GM19351 (cell line): ENCODE measurements around the gene IGF2R.
"Not testable (repeated sequence)": the region's sequence is repeated elsewhere in the genome, so short reads cannot be mapped to it uniquely, and the experiment has no call there.

ENCODE experiments used
- ATAC-seq: cut with Tn5 transposase; IDR thresholded peaks from one replicate; pipeline ENCODE4 v1.9.1; 2021; ENCODE audit warnings: mild to moderate bottlenecking, moderate library complexity; ENCODE audit not compliant: unreplicated experiment

Gene IGF2R

GRCh38 chr6:160090442-160091239, 121.8 kb downstream of the IGF2R start:
- not testable (repeated sequence) for ATAC-seq

GRCh38 chr6:160092176-160092575, 123.3 kb downstream of the IGF2R start:
- ATAC-seq, result not testable (repeated sequence)

DNA sequence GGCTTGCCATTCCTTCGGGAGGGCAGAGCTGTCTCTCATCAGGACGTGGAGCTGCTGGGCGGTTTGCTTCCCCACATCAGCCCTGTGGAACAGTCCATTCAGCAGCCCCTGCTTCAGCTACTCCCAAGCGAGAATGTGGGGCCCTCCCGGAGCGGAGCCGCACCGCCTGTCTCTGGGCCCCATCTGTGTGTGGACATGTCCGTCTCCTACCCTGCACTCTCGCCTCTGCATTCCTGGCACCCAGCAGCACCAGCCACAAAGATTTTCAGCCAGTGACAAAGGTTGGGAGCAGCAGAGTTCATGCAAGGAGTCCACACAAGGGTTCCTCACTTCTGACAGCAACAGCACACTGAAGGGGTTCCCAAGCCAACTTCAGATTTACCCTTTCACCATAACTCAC, 123.7 kb downstream of the IGF2R start:
- no peak for ATAC-seq

GRCh38 chr6:160093061-160093460, 124.2 kb downstream of the IGF2R start:
- no peak for ATAC-seq

GRCh38 chr6:160093946-160094345, 125.1 kb downstream of the IGF2R start:
- no peak for ATAC-seq

GRCh38 chr6:160095146-160095845, 126.4 kb downstream of the IGF2R start:
- no peak for ATAC-seq

- no peak for ATAC-seq
Observed at GRCh38 chr6:160101277-160102205, 132.7 kb downstream of the IGF2R start.

DNA sequence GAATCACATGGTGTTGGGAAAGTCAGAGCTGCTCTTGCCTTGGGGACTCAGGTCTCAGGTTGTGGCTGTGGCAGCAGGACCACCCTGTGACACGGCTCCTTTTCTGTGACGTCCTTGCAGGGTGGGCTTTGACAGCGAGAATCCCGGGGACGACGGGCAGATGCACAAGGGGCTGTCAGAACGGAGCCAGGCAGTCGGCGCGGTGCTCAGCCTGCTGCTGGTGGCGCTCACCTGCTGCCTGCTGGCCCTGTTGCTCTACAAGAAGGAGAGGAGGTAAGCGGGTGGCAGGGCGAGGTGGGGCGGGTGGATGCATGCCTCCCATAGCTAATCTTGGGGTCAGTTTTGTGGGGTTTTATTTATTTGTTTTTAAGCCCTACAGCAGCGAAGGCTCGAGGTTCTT, 133.5 kb downstream of the IGF2R start:
- no peak for ATAC-seq

- peak; percentile 72 for ATAC-seq
Observed at GRCh38 chr6:160102956-160103824, 134.3 kb downstream of the IGF2R start.

- no peak for ATAC-seq
Observed at GRCh38 chr6:160103825-160104100, 134.9 kb downstream of the IGF2R start.

DNA sequence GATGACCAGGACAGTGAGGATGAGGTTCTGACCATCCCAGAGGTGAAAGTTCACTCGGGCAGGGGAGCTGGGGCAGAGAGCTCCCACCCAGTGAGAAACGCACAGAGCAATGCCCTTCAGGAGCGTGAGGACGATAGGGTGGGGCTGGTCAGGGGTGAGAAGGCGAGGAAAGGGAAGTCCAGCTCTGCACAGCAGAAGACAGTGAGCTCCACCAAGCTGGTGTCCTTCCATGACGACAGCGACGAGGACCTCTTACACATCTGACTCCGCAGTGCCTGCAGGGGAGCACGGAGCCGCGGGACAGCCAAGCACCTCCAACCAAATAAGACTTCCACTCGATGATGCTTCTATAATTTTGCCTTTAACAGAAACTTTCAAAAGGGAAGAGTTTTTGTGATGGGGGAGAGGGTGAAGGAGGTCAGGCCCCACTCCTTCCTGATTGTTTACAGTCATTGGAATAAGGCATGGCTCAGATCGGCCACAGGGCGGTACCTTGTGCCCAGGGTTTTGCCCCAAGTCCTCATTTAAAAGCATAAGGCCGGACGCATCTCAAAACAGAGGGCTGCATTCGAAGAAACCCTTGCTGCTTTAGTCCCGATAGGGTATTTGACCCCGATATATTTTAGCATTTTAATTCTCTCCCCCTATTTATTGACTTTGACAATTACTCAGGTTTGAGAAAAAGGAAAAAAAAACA, 136.1 kb downstream of the IGF2R start:
- no peak for ATAC-seq

DNA sequence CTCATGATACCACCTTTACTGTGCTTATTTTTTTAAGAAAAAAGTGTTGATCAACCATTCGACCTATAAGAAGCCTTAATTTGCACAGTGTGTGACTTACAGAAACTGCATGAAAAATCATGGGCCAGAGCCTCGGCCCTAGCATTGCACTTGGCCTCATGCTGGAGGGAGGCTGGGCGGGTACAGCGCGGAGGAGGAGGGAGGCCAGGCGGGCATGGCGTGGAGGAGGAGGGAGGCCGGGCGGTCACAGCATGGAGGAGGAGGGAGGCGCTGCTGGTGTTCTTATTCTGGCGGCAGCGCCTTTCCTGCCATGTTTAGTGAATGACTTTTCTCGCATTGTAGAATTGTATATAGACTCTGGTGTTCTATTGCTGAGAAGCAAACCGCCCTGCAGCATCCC, 137.1 kb downstream of the IGF2R start:
- no peak for ATAC-seq

DNA sequence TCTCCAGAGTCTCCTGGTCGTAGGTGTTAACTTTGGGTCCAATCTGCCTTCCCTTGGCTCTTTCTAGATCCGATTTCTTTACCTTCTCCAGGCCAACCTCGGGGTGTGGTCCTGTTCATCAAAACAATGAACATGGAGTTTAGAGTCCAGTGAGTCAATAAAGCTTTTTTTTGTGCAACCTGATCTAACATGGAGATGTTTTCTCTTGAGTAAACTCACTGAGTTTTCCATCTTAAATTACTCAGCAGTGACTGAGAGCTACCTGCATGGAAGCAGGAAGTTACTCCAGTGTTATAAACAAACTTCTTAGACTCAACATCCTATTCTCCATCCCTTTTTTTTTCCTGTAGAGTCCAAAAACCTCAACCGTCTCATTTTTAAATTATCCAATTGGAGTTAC, 137.8 kb downstream of the IGF2R start:
- no peak for ATAC-seq

DNA sequence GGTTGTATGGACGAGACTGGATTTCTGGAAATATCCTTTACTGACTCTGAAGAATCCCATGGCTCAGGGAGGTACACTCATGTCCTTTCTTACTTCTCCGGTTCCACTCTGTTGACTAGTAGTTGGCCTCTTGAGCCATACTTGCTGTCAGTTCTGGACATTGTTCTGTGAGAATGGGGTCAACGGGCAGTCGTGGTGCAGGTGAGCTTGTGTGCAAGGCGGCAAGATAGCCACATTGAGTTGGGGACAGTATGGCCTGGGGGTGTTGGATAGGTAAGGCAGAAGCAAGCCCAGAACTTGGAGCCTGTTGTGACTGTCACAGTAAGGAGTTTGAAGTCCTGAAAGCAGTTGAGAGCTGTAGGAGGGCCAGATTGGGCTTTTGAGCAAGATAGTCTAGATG, 139.2 kb downstream of the IGF2R start:
- no peak for ATAC-seq

DNA sequence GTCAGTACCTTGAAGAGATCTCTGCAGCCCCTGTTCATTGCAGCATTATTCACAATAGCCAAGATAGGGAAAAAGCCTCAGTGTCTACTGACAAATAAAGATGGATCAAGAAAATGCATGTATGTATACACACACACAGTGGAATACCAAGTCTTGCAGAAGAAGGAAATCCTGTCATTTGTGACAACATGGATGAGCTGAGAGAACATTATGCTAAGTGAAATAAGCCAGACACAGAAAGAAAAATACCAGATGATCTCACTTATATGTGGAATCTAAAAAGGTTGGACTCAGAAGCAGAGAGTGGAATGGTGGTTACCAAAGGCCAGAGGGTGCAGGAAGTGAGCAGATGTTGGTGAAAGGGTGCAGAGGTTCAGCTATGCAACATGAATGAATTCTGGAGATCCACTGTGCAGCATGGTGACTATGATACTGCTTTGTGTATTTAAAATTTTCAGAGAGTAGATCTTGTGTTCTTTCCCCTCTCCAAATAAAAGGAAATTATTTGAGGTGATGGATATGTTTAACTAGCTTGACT, 141.8 kb downstream of the IGF2R start:
- no peak for ATAC-seq

DNA sequence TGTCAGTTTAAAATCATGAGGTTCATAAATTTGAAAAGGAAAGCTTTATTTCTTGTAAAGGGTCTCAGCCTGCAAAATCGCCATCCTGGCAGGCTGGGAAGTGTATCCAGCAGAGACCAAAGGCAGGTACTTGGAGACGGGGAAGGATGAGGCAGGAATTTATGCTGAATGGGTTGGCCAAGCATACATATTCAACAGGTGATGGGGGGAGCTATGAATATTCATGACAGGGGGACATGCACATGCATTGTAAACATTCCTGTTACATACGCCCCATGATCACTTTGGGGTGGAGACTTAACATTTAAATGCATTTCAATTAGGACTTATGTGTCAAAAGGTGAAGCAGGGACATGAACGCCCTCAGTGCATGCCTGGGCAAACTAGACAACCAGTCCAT, 142.9 kb downstream of the IGF2R start:
- no peak for ATAC-seq

GRCh38 chr6:160112628-160113299, 143.9 kb downstream of the IGF2R start:
- ATAC-seq, result no peak

GRCh38 chr6:160114536-160114935, 145.7 kb downstream of the IGF2R start:
- not testable (repeated sequence) for ATAC-seq

GRCh38 chr6:160115421-160115820, 146.5 kb downstream of the IGF2R start:
- no peak for ATAC-seq
